ENCODE measurements around the gene HOMER3.

Gene HOMER3

GRCh38 chr19:18984251-18984650 lies 43.2 kb upstream of the HOMER3 start:
- H3K4me3 ChIP-seq (ENCODE audit: low read length): no peak overlapping the region
- H3K4me2 ChIP-seq (ENCODE audit: low read length): no peak overlapping the region
- no peak for DNase-seq
- no peak overlapping the region for H2BK120ac ChIP-seq (ENCODE audit: low read depth, low read length)
- H3K79me1 ChIP-seq (ENCODE audit: low read length): no peaks in the 10 kb centered on the region
- H3K23ac ChIP-seq (ENCODE audit: low read length): no peak overlapping the region
- H3K18ac ChIP-seq (ENCODE audit: low read length): no peak overlapping the region
- H3K56ac ChIP-seq (ENCODE audit: low read length): no peak overlapping the region
- no peak overlapping the region for H2BK5ac ChIP-seq (ENCODE audit: low read length)
- H3K9ac ChIP-seq (ENCODE audit: low read length): no peak overlapping the region
- H3K4ac ChIP-seq (ENCODE audit: low read depth, low read length): no peak overlapping the region
- H4K8ac ChIP-seq (ENCODE audit: low read depth, low read length): no peak overlapping the region
- H2AK5ac ChIP-seq (ENCODE audit: low read length): no peak overlapping the region
- no peak overlapping the region for H3K27ac ChIP-seq (ENCODE audit: low read depth, low read length)
- no peaks in the 10 kb centered on the region for H3K4me1 ChIP-seq (ENCODE audit: control insufficient read depth, low read depth, low read length)
- H4K5ac ChIP-seq (ENCODE audit: low read length): no peak overlapping the region
- no peaks in the 10 kb centered on the region for H3K79me2 ChIP-seq (ENCODE audit: control insufficient read depth, insufficient read depth, low read length)
- H3K36me3 ChIP-seq (ENCODE audit: control insufficient read depth, insufficient read depth, low read length): no peaks in the 10 kb centered on the region
- no peaks in the 10 kb centered on the region for H3K27me3 ChIP-seq (ENCODE audit: insufficient read depth, low read length, poor library complexity)
- H2BK15ac ChIP-seq (replicated peaks; ENCODE audit: low read depth): no peak overlapping the region
- WGBS (ENCODE audit: extremely low coverage, insufficient coverage, low lambda C conversion rate): no CpG with 5 or more reads among the region's 3 CpGs

DNA sequence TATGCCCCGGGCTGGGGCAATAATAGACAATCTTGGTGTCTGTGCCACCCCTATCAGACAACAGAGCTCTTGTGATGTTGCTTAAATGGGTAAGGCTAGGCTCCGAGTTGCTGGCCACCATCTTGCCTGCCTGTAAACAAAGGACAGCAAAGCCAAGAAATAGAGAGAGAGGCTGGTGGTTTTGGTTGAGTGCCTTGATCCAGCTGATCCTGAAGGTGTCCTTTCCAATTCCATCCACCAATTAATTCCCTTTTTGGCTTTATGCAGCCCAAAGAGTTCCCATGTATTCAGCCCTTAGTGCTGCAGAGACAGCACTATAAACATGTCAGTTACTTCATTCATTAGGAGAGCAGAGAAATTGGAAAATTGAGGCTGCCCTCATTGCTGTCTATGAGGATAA lies 41.7 kb upstream of the HOMER3 start:
- Histone ChIP-seq H3K23ac (ENCODE audit: low read length) (no peak overlapping the region), H2BK5ac (ENCODE audit: low read length) (no peak overlapping the region), H2AK5ac (ENCODE audit: low read length) (no peak overlapping the region), H3K9ac (ENCODE audit: low read length) (no peak overlapping the region), H3K79me1 (ENCODE audit: low read length) (no peaks in the 10 kb centered on the region), H3K56ac (ENCODE audit: low read length) (no peak overlapping the region), H3K4me3 (ENCODE audit: low read length) (no peak overlapping the region), H3K4me1 (ENCODE audit: control insufficient read depth, low read depth, low read length) (no peaks in the 10 kb centered on the region), H3K36me3 (ENCODE audit: control insufficient read depth, insufficient read depth, low read length) (no peaks in the 10 kb centered on the region), H3K4ac (ENCODE audit: low read depth, low read length) (no peak overlapping the region), H4K5ac (ENCODE audit: low read length) (no peak overlapping the region), H3K79me2 (ENCODE audit: control insufficient read depth, insufficient read depth, low read length) (no peaks in the 10 kb centered on the region), H3K18ac (ENCODE audit: low read length) (no peak overlapping the region), H4K8ac (ENCODE audit: low read depth, low read length) (no peak overlapping the region), H2BK15ac (replicated peaks; ENCODE audit: low read depth) (no peak overlapping the region), H2BK120ac (ENCODE audit: low read depth, low read length) (no peak overlapping the region), H3K4me2 (ENCODE audit: low read length) (no peak overlapping the region), H3K27ac (ENCODE audit: low read depth, low read length) (no peak overlapping the region), H3K27me3 (ENCODE audit: insufficient read depth, low read length, poor library complexity) (no peaks in the 10 kb centered on the region)
- no peak for DNase-seq
- no CpG with 5 or more reads among the region's 2 CpGs for WGBS (ENCODE audit: extremely low coverage, insufficient coverage, low lambda C conversion rate)

DNA sequence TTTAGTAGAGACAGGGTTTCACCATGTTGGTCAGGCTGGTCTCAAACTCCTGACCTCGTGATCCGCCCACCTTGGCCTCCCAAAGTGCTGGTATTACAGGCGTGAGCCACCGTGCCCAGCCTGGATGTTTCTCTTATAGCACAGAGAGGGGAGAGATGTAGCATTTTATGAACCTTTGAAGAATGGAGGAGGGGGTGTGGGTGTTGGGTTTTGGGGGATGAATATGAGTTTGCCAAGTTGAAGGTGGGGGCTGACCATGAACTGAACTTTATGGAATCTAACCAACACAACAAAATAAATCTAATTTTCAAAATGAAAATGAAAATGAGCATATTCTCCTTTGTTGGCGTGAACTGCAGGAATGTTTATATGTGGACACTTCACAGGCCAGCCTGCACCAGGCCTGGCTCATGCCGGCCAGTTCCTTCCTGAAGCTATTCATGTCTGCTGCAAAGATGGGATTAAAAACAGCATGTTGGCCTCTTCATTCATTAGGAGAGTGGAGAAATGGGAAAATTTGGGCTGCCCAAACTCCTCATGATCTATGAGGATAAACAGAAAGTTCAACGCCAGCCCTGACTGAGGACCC lies 39.5 kb upstream of the HOMER3 start:
- no peak for DNase-seq
- H3K18ac ChIP-seq (ENCODE audit: low read length): no peak overlapping the region
- no peak overlapping the region for H2BK15ac ChIP-seq (replicated peaks; ENCODE audit: low read depth)
- H3K4me2 ChIP-seq (ENCODE audit: low read length): no peak overlapping the region
- H3K79me2 ChIP-seq (ENCODE audit: control insufficient read depth, insufficient read depth, low read length): no peaks in the 10 kb centered on the region
- no peaks in the 10 kb centered on the region for H3K4me1 ChIP-seq (ENCODE audit: control insufficient read depth, low read depth, low read length)
- H3K23ac ChIP-seq (ENCODE audit: low read length): no peak overlapping the region
- H3K56ac ChIP-seq (ENCODE audit: low read length): no peak overlapping the region
- H3K4me3 ChIP-seq (ENCODE audit: low read length): no peak overlapping the region
- no peak overlapping the region for H3K4ac ChIP-seq (ENCODE audit: low read depth, low read length)
- H3K9ac ChIP-seq (ENCODE audit: low read length): no peak overlapping the region
- H2BK5ac ChIP-seq (ENCODE audit: low read length): no peak overlapping the region
- no peak overlapping the region for H4K5ac ChIP-seq (ENCODE audit: low read length)
- H2BK120ac ChIP-seq (ENCODE audit: low read depth, low read length): no peak overlapping the region
- no peaks in the 10 kb centered on the region for H3K27me3 ChIP-seq (ENCODE audit: insufficient read depth, low read length, poor library complexity)
- no peak overlapping the region for H2AK5ac ChIP-seq (ENCODE audit: low read length)
- H3K36me3 ChIP-seq (ENCODE audit: control insufficient read depth, insufficient read depth, low read length): no peaks in the 10 kb centered on the region
- H4K8ac ChIP-seq (ENCODE audit: low read depth, low read length): no peak overlapping the region
- WGBS (ENCODE audit: extremely low coverage, insufficient coverage, low lambda C conversion rate): no CpG with 5 or more reads among the region's 7 CpGs
- no peak overlapping the region for H3K27ac ChIP-seq (ENCODE audit: low read depth, low read length)
- no peaks in the 10 kb centered on the region for H3K79me1 ChIP-seq (ENCODE audit: low read length)

GRCh38 chr19:18978616-18979015 lies 37.6 kb upstream of the HOMER3 start:
- no peak overlapping the region for H3K4me3 ChIP-seq (ENCODE audit: low read length)
- H3K56ac ChIP-seq (ENCODE audit: low read length): no peak overlapping the region
- no CpG with 5 or more reads among the region's 7 CpGs for WGBS (ENCODE audit: extremely low coverage, insufficient coverage, low lambda C conversion rate)
- no peak overlapping the region for H3K4ac ChIP-seq (ENCODE audit: low read depth, low read length)
- H3K18ac ChIP-seq (ENCODE audit: low read length): no peak overlapping the region
- no peak overlapping the region for H3K23ac ChIP-seq (ENCODE audit: low read length)
- no peaks in the 10 kb centered on the region for H3K79me1 ChIP-seq (ENCODE audit: low read length)
- no peak overlapping the region for H3K9ac ChIP-seq (ENCODE audit: low read length)
- no peaks in the 10 kb centered on the region for H3K27me3 ChIP-seq (ENCODE audit: insufficient read depth, low read length, poor library complexity)
- H3K4me2 ChIP-seq (ENCODE audit: low read length): no peak overlapping the region
- H3K79me2 ChIP-seq (ENCODE audit: control insufficient read depth, insufficient read depth, low read length): no peaks in the 10 kb centered on the region
- no peak for DNase-seq
- no peak overlapping the region for H2BK15ac ChIP-seq (replicated peaks; ENCODE audit: low read depth)
- no peak overlapping the region for H4K5ac ChIP-seq (ENCODE audit: low read length)
- no peak overlapping the region for H4K8ac ChIP-seq (ENCODE audit: low read depth, low read length)
- H3K4me1 ChIP-seq (ENCODE audit: control insufficient read depth, low read depth, low read length): no peaks in the 10 kb centered on the region
- no peak overlapping the region for H2AK5ac ChIP-seq (ENCODE audit: low read length)
- no peak overlapping the region for H2BK5ac ChIP-seq (ENCODE audit: low read length)
- no peaks in the 10 kb centered on the region for H3K36me3 ChIP-seq (ENCODE audit: control insufficient read depth, insufficient read depth, low read length)
- H3K27ac ChIP-seq (ENCODE audit: low read depth, low read length): no peak overlapping the region
- no peak overlapping the region for H2BK120ac ChIP-seq (ENCODE audit: low read depth, low read length)

GRCh38 chr19:18975869-18976268 lies 34.9 kb upstream of the HOMER3 start:
- Histone ChIP-seq H3K56ac (ENCODE audit: low read length) (no peak overlapping the region), H3K23ac (ENCODE audit: low read length) (no peak overlapping the region), H3K9ac (ENCODE audit: low read length) (no peak overlapping the region), H4K8ac (ENCODE audit: low read depth, low read length) (no peak overlapping the region), H3K18ac (ENCODE audit: low read length) (no peak overlapping the region), H3K36me3 (ENCODE audit: control insufficient read depth, insufficient read depth, low read length) (no peaks in the 10 kb centered on the region), H2BK120ac (ENCODE audit: low read depth, low read length) (no peak overlapping the region), H3K4ac (ENCODE audit: low read depth, low read length) (no peak overlapping the region), H3K4me3 (ENCODE audit: low read length) (no peak overlapping the region), H3K27me3 (ENCODE audit: insufficient read depth, low read length, poor library complexity) (no peaks in the 10 kb centered on the region), H3K4me2 (ENCODE audit: low read length) (no peak overlapping the region), H3K79me2 (ENCODE audit: control insufficient read depth, insufficient read depth, low read length) (no peaks in the 10 kb centered on the region), H2BK15ac (replicated peaks; ENCODE audit: low read depth) (no peak overlapping the region), H3K27ac (ENCODE audit: low read depth, low read length) (no peak overlapping the region), H2AK5ac (ENCODE audit: low read length) (no peak overlapping the region), H3K79me1 (ENCODE audit: low read length) (no peaks in the 10 kb centered on the region), H4K5ac (ENCODE audit: low read length) (no peak overlapping the region), H2BK5ac (ENCODE audit: low read length) (no peak overlapping the region), H3K4me1 (ENCODE audit: control insufficient read depth, low read depth, low read length) (no peaks in the 10 kb centered on the region)
- no CpG with 5 or more reads among the region's 10 CpGs for WGBS (ENCODE audit: extremely low coverage, insufficient coverage, low lambda C conversion rate)
- DNase-seq: no peak

DNA sequence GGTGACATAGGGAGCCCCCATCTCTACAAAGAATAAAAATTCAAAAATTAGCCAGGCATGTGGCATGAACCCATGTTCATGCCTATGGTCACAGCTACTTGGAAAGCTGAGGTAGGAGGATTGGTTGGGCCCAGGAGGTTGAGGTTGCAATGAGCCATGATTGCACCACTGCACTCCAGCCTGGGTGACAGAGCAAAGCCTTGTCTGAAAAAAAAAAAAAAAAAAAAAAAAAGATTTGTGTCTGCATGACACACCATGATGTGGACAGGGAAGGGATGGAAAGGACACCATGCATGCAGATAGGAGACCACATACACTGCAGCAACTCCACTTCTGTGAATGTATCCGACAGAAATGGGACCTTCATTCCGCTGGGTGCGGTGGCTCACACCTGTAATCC lies 34.0 kb upstream of the HOMER3 start:
- Histone ChIP-seq H3K9ac (ENCODE audit: low read length) (no peak overlapping the region), H3K4ac (ENCODE audit: low read depth, low read length) (no peak overlapping the region), H2AK5ac (ENCODE audit: low read length) (no peak overlapping the region), H3K27ac (ENCODE audit: low read depth, low read length) (no peak overlapping the region), H3K56ac (ENCODE audit: low read length) (no peak overlapping the region), H2BK120ac (ENCODE audit: low read depth, low read length) (no peak overlapping the region), H4K5ac (ENCODE audit: low read length) (no peak overlapping the region), H3K79me1 (ENCODE audit: low read length) (no peaks in the 10 kb centered on the region), H3K4me3 (ENCODE audit: low read length) (no peak overlapping the region), H2BK5ac (ENCODE audit: low read length) (no peak overlapping the region), H3K4me1 (ENCODE audit: control insufficient read depth, low read depth, low read length) (no peaks in the 10 kb centered on the region), H3K79me2 (ENCODE audit: control insufficient read depth, insufficient read depth, low read length) (no peaks in the 10 kb centered on the region), H3K18ac (ENCODE audit: low read length) (no peak overlapping the region), H3K23ac (ENCODE audit: low read length) (no peak overlapping the region), H4K8ac (ENCODE audit: low read depth, low read length) (no peak overlapping the region), H2BK15ac (replicated peaks; ENCODE audit: low read depth) (no peak overlapping the region), H3K4me2 (ENCODE audit: low read length) (no peak overlapping the region), H3K27me3 (ENCODE audit: insufficient read depth, low read length, poor library complexity) (no peaks in the 10 kb centered on the region), H3K36me3 (ENCODE audit: control insufficient read depth, insufficient read depth, low read length) (no peaks in the 10 kb centered on the region)
- WGBS (ENCODE audit: extremely low coverage, insufficient coverage, low lambda C conversion rate): no CpG with 5 or more reads among the region's 3 CpGs
- no peak for DNase-seq

Measured in mesendoderm (in vitro differentiated cells).